HG03095 (cell line): Measurements from ENCODE around the gene KIFBP.
A peak's percentile ranks its signal among the peaks of the same experiment; 100 is the strongest.

Source experiments
- ATAC-seq: cut with Tn5 transposase; IDR thresholded peaks from one replicate; pipeline ENCODE4 v1.9.1; 2021; ENCODE audit warnings: moderate library complexity; ENCODE audit not compliant: unreplicated experiment

KIFBP gene

GRCh38 chr10:69047111-69047832 lies 58.7 kb downstream of the KIFBP start:
- no peak for ATAC-seq

GRCh38 chr10:69048103-69048502 lies 59.5 kb downstream of the KIFBP start:
- no peak for ATAC-seq

GRCh38 chr10:69049566-69049961 lies 61.0 kb downstream of the KIFBP start:
- no peak for ATAC-seq

- ATAC-seq: peak; percentile 34
Observed at GRCh38 chr10:69051303-69051702, 62.7 kb downstream of the KIFBP start.

GRCh38 chr10:69051710-69052487 lies 63.3 kb downstream of the KIFBP start:
- no peak for ATAC-seq

GRCh38 chr10:69052736-69053135 lies 64.1 kb downstream of the KIFBP start:
- ATAC-seq: no peak

GRCh38 chr10:69055241-69055640 lies 66.6 kb downstream of the KIFBP start:
- no peak for ATAC-seq

- no peak for ATAC-seq
Observed at GRCh38 chr10:69056129-69056528, 67.5 kb downstream of the KIFBP start.

GRCh38 chr10:69056536-69057260 lies 68.1 kb downstream of the KIFBP start:
- no peak for ATAC-seq

GRCh38 chr10:69057261-69057950 lies 68.8 kb downstream of the KIFBP start:
- no peak for ATAC-seq

- no peak for ATAC-seq
Observed at GRCh38 chr10:69057951-69058297, 69.3 kb downstream of the KIFBP start.

GRCh38 chr10:69060127-69060798 lies 71.7 kb downstream of the KIFBP start:
- ATAC-seq: no peak

- ATAC-seq: peak; percentile 56
Observed at GRCh38 chr10:69061305-69062161, 72.9 kb downstream of the KIFBP start.

GRCh38 chr10:69062901-69063300 lies 74.3 kb downstream of the KIFBP start:
- ATAC-seq: no peak

GRCh38 chr10:69064762-69065328 lies 76.2 kb downstream of the KIFBP start:
- ATAC-seq: no peak

- peak; percentile 56 for ATAC-seq
Observed at GRCh38 chr10:69065406-69066361, 77.1 kb downstream of the KIFBP start.
